GM19099 (cell line): ENCODE results near the gene CMTM4.

Source experiments
- POLR2A ChIP-seq: IDR thresholded peaks from 3 replicates; pipeline ENCODE4 v1.6.1; 2011; ENCODE audit warnings: low read depth; ENCODE audit not compliant: insufficient read length; ENCODE audit errors: extremely low read depth

Gene CMTM4

DNA sequence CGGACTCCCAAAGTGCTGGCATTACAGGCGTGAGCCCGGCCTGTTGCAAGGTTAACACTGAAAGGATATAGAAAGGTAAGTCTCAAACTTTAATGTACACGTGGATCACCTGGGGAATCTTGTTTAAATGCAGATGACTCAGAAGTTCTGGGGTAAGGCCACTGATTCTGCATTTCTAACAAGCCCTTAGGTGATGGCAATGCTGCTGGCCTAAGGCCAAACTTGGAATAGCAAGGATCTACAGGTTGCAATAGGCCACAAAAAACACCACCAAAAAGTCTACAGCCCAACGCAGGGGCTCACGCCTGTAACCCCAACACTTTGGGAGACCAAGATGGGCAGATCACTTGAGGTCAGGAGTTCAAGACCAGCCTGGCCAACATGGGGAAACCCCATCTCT lies 4.2 kb downstream of the CMTM4 start:
- no peak for TF ChIP-seq POLR2A

DNA sequence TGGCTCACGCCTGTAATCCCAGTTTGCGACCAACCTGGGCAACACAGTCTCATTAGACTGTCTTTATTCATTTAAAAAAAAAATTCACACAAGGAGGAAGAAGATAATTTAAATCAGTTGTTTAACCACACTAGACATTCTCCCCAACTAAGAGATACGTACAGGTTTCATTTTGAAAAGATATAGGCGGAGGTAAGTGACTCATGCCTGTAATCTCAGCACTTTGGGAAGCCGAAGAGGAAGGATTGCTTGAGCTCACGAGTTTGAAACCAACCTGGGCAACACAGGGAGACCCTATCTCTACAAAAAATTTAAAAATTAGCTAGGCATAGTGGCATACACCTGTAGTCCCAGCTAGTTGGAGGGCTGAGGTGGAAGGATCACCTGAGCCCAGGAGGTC lies 5.3 kb downstream of the CMTM4 start:
- no peak for TF ChIP-seq POLR2A

DNA sequence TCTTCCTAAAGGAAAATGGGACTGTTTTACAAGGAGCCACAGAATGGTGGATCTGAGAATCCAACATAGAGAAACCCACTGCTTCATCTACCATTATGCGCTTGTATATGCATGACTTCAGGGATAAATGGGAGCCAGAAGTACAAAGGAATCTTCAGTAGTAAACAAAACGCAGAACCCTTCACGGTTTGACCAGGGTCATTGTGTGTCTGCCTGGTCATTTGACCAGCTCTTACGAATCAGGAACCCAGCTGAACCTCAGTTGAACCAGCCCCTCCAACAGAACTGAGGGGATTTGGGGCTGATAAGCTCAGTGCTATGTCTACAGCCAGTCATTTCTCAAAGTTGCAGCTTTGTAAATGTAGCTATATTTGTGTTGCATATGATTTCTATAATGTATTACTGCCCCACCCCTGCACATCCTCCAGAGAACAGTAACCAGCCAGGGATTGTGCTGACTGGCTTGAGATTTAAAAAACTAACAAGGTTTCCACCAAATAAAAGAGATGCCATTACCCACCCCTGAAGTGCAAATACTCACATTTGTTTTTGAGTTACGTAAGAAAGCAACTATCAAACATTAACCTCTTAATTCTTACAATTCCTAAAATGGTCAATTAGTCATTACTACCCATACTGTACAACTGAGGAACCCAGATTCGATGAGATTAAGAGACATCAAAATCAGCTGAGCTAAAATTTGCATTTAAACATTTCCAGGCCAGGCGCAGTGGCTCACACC lies 6.3 kb downstream of the CMTM4 start:
- no peak for TF ChIP-seq POLR2A

DNA sequence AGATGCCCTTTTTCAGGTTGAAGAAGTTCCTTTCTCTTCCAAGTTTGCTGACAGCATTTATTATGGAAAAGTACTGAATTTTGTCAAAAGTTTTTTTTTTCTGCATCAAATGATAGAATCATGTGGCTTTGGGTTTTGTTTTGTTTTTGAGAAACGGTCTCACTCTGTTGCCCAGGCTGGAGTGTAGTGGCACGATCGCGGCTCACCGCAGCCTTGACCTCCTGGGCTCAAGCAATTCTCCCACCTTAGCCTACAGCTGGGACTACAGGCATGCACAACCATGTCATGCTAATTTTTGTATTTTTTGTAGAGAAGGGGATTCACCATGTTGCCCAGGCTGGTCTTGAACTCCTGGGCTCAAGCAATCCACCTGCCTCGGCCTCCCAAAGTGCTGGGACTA lies 7.3 kb downstream of the CMTM4 start:
- TF ChIP-seq POLR2A, result no peak

DNA sequence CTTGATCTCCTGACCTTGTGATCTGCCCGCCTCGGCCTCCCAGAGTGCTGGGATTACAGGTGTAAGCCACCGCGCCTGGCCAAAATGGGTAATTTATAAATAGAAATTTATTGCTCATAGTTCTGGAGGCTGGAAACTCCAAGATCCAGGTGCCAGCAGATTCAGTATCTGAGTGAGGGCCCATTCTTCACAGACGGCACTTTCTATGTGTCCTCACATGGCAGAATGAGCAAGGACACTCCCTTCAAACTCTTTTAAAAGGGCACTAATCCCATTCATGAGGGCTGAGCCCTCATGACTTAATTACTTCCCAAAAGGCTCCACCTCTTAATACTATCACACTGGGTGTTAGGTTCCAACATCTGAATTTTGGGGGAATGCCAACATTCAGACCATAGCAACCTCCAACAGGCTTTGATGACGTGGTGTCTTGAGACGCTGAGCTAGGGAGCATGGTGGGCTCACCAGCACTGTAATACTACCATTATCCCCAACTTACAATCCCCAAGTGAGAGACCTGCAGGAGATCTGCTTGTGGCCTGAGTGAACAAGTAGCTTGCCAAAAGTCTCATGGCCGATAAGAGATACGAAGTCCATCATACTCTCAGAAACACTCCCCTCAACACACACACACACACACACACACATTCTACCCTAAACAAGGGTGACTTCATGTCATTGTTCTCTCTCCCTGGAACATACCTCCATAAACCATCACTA lies 8.5 kb downstream of the CMTM4 start:
- TF ChIP-seq POLR2A, result no peak

DNA sequence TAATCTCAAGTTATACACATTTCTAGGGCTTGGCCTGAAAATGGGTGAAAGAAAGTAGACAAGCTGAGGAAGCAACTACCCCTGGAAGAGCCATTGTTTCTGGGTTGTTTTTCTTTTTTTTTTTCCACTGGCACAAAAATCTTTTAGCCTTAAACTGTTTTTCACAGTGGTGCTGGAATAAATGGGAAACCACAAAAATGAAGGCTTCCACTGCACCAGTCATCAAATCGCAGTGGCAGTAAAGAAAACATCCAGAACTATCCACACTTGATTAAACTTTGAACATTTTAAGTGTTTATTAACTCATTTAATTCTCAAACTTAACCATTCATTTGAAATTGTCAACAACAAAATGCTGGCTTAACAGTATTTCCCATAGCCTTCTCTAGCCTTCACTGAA lies 14.3 kb downstream of the CMTM4 start:
- TF ChIP-seq POLR2A, result no peak

DNA sequence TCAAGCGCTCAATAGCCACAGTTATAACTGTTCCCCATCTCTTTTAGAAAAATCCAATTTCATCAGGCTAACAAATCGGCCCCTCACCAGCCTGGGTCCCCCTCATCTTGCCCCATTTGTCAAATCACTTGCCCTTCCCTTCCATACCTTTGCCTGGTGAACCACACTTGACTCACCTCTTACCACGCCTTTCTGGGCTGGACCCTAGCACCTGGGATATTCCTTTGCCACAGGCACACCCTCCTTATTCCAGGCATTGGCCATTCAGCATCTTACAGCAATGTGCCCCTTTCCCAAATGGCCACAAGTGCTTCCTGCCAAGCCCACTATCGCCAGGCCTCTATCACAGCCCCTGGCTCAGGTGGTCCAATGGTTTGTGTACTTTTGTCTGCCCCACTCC lies 14.9 kb downstream of the CMTM4 start:
- TF ChIP-seq POLR2A, result no peak

DNA sequence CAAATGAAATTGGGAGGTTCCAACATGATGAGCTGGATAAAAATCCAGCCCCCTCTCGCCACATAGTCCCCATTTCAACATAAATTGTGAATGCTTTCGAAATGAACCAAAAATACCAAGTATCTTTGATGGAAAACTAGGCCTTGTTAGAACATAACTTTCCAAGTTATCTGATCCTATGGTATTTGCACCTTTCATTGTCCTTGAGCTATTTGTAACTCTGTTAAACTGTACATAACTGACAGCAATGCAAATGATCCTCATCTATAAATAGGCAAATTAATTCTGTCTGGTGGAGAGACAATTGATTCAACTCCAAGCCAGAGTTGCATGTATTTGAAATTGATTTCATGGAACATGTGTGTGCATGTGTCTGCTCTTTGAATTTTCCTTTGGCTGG lies 18.2 kb downstream of the CMTM4 start:
- no peak for TF ChIP-seq POLR2A

DNA sequence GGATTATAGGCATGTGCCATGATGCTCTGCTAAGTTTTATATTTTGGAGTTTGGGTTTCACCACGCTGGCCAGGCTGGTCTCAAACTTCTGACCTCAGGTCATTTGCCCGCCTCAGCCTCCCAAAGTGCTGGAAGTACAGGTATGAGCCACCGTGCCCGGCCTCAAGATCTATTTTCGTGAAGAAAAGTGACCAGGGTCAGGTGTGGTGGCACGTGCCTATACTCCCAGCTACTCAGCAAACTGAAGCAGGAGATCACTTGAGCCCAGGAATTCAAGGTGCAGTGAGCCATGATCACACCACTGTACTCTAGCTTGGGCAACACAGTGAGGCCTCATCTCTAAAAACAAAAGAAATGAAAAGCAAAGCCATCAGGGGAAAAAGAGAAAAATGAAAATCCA lies 18.7 kb downstream of the CMTM4 start:
- no peak for TF ChIP-seq POLR2A

DNA sequence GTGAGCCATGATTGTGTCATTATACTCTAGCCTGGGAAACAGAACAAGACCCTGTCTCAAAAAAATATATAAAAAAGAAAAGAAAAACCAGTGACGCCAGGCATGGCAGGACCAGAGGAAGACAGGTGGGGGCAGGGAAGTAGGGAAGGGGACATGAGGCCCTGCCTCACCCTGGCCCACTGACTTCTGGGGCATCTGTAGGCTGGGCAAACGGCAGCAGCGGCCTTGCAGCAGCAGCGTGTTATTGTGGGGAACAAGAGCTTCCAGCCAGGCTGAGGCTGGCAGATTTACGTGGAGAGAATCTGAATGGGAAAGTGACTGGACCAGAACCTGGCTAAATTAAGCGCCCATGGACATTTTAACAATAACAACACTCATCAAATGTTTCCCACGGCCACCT lies 19.4 kb downstream of the CMTM4 start:
- TF ChIP-seq POLR2A, result no peak

DNA sequence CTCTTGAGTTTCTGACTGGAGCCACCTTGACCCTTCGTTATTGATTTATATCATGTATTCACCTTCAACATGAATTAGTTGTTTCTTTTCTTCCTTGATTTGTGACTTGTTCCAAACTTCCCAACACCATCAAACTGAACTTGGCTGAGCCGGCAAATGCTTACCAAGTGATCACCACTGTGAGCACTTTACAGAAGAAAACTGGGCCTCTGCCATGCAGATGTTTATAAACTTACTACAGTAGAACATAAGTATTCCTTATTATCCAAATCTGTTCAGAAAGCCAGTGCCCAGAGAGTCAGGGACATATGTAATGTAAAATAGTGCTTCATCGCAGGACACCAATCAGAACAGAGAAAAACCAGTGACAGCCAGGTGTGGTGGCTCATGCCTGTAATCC lies 19.9 kb downstream of the CMTM4 start:
- TF ChIP-seq POLR2A, result no peak

DNA sequence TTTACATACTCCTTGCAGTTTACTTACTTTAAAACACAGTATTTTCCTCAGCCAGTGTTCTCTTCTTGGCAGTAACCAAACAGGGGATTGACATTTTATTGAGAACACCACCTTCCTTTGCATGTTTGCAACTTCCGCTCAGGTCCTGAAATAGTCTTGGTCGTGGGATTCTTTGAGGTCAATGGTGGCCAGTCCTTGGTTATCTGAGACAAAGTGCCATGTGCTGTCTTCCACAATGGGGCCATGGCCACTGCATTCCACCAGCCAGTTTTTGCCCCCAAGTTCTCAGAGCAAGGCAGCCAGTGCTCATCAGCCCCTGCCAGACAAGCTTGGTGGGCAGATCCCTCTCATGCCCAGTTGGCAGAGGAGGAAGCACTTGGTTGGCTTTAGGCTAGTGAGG lies 22.9 kb downstream of the CMTM4 start:
- TF ChIP-seq POLR2A, result no peak

DNA sequence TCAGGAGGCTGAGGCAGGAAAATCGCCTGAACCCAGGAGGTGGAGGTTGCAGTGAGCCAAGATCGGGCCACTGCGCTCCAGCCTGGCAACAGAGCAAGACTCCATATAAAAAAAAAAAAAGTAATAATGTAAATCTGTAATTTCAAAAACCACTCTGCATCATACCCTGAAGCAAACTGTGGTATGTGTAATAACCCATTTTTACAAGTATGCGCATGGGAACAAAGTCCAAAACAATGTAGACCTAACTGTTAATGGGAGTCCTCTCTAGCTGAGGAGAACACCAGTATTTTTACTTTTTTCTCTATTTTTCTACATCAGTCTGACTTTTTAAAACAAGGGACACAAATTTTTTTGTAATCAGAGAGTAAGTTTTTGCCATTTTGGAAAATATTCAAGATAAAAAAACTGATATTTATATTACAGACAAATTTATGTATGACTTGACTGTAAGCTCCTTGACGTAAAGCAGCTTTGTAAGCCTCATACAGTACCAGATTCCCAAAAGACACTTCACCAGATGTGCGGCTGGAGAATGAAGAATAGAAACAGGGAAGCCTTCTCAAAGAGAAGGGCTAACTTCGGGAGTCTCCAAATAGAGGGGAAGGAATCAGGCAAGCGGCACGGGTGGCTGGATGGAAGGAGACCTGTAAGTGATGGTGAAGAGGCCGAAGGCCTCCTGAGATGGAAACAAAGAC lies 25.7 kb downstream of the CMTM4 start:
- TF ChIP-seq POLR2A, result no peak

DNA sequence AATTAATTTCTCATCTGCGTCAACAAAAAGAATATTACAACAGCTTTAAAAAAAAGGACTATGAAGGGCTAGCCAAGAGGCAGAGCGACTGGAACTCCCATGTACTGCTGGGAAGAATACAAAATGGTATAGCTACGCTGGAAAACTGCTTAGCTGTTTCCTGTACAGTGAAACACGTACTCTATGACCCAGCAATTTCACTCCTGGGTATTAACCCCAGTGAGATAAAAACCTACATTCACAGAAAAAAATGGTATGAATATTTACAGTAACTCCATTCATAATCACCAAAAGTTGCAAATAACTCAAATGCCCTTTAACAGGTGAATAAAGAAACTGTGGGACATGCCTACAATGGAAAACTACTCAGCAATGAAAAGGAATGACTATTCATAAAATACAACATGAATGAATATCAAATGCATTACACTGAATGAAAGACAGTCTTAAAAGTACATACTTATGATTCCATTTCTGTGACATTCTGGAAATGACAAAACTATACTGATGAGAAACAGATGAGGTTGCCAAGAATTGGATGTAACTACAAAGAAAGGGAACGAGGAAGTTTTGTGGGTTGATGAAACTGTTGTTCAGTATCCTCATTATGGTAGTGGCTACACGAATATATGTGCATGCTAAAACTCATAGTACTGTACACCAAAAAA lies 27.6 kb downstream of the CMTM4 start:
- TF ChIP-seq POLR2A, result no peak

DNA sequence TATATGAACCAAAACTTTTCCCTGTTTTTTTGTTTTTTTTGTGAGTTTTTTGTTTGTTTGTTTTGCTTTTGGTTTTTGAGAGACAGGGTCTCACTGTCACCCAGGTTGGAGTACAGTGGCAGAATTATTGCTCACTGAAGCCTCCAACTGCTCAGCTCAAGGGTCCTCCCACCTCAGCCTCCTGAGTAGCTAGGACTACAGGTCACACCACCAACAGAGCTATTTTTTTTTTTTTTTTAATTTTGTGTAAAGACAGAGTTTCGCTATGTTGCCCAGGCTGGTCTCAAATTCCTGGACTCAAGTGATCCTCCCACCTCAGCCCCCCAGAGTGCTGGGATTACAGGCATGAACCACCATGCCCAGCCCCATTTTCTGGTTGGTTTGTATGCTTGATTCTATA lies 28.6 kb downstream of the CMTM4 start:
- no peak for TF ChIP-seq POLR2A
